SK-MEL-5 (cell line): Measurements from ENCODE around the gene MBNL3. TPM values are rescaled to one million over a fixed set of nuclear protein-coding genes. Genes with fewer than 3 reads are reported as not detected.
"Not testable (repeated sequence)": the region's sequence is repeated elsewhere in the genome, so short reads cannot be mapped to it uniquely, and the experiment has no call there.

Experiments used
- DNase-seq: peaks from one replicate; pipeline ENCODE4 v3.0.0-alpha.2; 2016; ENCODE audit warnings: low read depth, low spot score
- in situ Hi-C: cut with HindIII; loops from 2 replicates; pipeline ENCODE4 v1.10.0; 2016; ENCODE audit warnings: low sequenced_read_pairs, high pct_unique_total_duplicates, low pct_unique_long_range_greater_than_20kb
- total RNA-seq: library from RNA; depleted of rRNA; stranded (reverse); fragments of >200 nt; shearing (Covaris generic); gene quantifications from 2 replicates; pipeline ENCODE4 v1.2.3, GENCODE V29; 2014

MBNL3 gene
- total RNA-seq, 1 experiment from 2014 or later, result 4.9 TPM

- no peak for DNase-seq
- in situ Hi-C loops, result no loop called here
These were observed 152.7 kb downstream of the MBNL3 start for GRCh38 chrX:132336172-132336571.

GRCh38 chrX:132333351-132333750 lies 155.5 kb downstream of the MBNL3 start:
- in situ Hi-C loops, result no loop called here

GRCh38 chrX:132331532-132331931 lies 157.3 kb downstream of the MBNL3 start:
- DNase-seq, result no peak
- in situ Hi-C loops, result no loop called here

More at GRCh38 chrX:132333351-132333750, 155.5 kb downstream of the MBNL3 start:
- no peak for DNase-seq

- in situ Hi-C loops, result no loop called here
- no peak for DNase-seq
These were observed 157.8 kb downstream of the MBNL3 start for GRCh38 chrX:132331000-132331399.

GRCh38 chrX:132330156-132330729 lies 158.6 kb downstream of the MBNL3 start:
- no peak for DNase-seq
- in situ Hi-C loops, result no loop called here

GRCh38 chrX:132326960-132327359 lies 161.9 kb downstream of the MBNL3 start:
- DNase-seq, in situ Hi-C loops: not testable (repeated sequence)
